ENCODE data around the gene GAREM2.

GRCh38 chr2:26230806-26231205, 57.9 kb downstream of the GAREM2 start:
- TF ChIP-seq, protein P1, sequence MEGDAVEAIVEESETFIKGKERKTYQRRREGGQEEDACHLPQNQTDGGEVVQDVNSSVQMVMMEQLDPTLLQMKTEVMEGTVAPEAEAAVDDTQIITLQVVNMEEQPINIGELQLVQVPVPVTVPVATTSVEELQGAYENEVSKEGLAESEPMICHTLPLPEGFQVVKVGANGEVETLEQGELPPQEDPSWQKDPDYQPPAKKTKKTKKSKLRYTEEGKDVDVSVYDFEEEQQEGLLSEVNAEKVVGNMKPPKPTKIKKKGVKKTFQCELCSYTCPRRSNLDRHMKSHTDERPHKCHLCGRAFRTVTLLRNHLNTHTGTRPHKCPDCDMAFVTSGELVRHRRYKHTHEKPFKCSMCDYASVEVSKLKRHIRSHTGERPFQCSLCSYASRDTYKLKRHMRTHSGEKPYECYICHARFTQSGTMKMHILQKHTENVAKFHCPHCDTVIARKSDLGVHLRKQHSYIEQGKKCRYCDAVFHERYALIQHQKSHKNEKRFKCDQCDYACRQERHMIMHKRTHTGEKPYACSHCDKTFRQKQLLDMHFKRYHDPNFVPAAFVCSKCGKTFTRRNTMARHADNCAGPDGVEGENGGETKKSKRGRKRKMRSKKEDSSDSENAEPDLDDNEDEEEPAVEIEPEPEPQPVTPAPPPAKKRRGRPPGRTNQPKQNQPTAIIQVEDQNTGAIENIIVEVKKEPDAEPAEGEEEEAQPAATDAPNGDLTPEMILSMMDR (IDR thresholded peaks at IDR 0.05) = no peak
- no peak for TF ChIP-seq POLR2A (IDR thresholded peaks at IDR 0.05)
